B cell (primary cell): ENCODE results near the gene SUCLG2. TPM values are rescaled to one million over a fixed set of nuclear protein-coding genes. Genes with fewer than 3 reads are reported as not detected.

ENCODE experiments used
- ATAC-seq: fragments of 200-7000 bp; cut with Tn5 transposase; one replicate; pipeline ENCODE4 v1.10.0; 2021; ENCODE audit warnings: low read depth, mild to moderate bottlenecking, moderate number of reproducible peaks, moderate library complexity
- CTCF ChIA-PET: fragments of 350-600 bp; sonication (Branson Sonifier 250); formaldehyde crosslinking; loops from one replicate; lab custom pipeline; 2021; ENCODE audit warnings: antibody characterized with exemption, inconsistent platforms; lab: Charles Lee
- POLR2A ChIA-PET: fragments of 350-600 bp; sonication (Branson Sonifier 250); formaldehyde crosslinking; loops from one replicate; lab custom pipeline; 2021; ENCODE audit warnings: antibody characterized with exemption; lab: Charles Lee
- DNase-seq: peaks from one replicate; pipeline ENCODE4 v3.0.0; 2013
- H2AFZ ChIP-seq: 2 replicates; pipeline ENCODE4 v1.6.1; 2012; ENCODE audit warnings: mild to moderate bottlenecking, low read depth, low read length; ENCODE audit not compliant: insufficient read depth, poor library complexity, severe bottlenecking
- H3K27ac ChIP-seq, 2 donors: 1 replicate in 1 of 2; 2 replicates in 1 of 2; pipeline ENCODE4 v1.5.1; 2012 to 2013; ENCODE audit warnings: low read length in 2 of 2, mild to moderate bottlenecking in 2 of 2, moderate library complexity in 1 of 2
- H3K27me3 ChIP-seq, 4 experiments: fragments of 200-600 bp in 1 of 4; sonication (generic) in 1 of 4; replicated peaks in 1 of 4; 1 replicate in 2 of 4; 2 replicates in 2 of 4; pipeline versions ENCODE4 v1.6.1 to v1.7.0; 2013 to 2016; ENCODE audit warnings: low read length in 3 of 4, mild to moderate bottlenecking in 2 of 4, mixed read lengths in 1 of 4, moderate library complexity in 1 of 4; ENCODE audit not compliant: insufficient read depth in 4 of 4, control insufficient read depth in 3 of 4; ENCODE audit errors: control extremely low read depth in 1 of 4
- H3K36me3 ChIP-seq, 2 experiments: replicated peaks in 1 of 2; 1 replicate in 1 of 2; 2 replicates in 1 of 2; pipeline versions ENCODE4 v1.6.1 to v1.7.1; 2013; ENCODE audit warnings: low read length in 1 of 2; ENCODE audit not compliant: insufficient read depth in 2 of 2, control insufficient read depth in 1 of 2; ENCODE audit errors: control extremely low read depth in 1 of 2, extremely low read depth in 1 of 2
- H3K4me1 ChIP-seq, 2 donors: fragments of 200-600 bp in 1 of 2; sonication (generic) in 1 of 2; 1 replicate in 1 of 2; 2 replicates in 1 of 2; pipeline versions ENCODE4 v1.5.1 to v1.6.1; 2013 to 2017; ENCODE audit warnings: low read length in 2 of 2; ENCODE audit not compliant: control insufficient read depth in 2 of 2, insufficient read depth in 2 of 2
- H3K4me2 ChIP-seq: replicated peaks from 2 replicates; pipeline ENCODE3; 2012; ENCODE audit warnings: mild to moderate bottlenecking, low read depth, low read length; ENCODE audit not compliant: poor library complexity, severe bottlenecking
- H3K4me3 ChIP-seq, 5 experiments: fragments of 200-600 bp in 1 of 5; sonication (generic) in 1 of 5; 1 replicate in 3 of 5; 2 replicates in 2 of 5; pipeline versions ENCODE4 v1.5.1 to v1.7.0; 2011 to 2016; ENCODE audit warnings: low read length in 4 of 5, mild to moderate bottlenecking in 4 of 5, low read depth in 2 of 5, control low read depth in 1 of 5, moderate library complexity in 1 of 5; ENCODE audit not compliant: insufficient read depth in 1 of 5; ENCODE audit errors: control extremely low read depth in 1 of 5, extremely low read depth in 1 of 5
- H3K79me2 ChIP-seq: fragments of 200-600 bp; sonication (generic); one replicate; pipeline ENCODE4 v1.6.0; 2016; ENCODE audit warnings: low read length; ENCODE audit not compliant: control insufficient read depth, insufficient read depth
- H3K9ac ChIP-seq: fragments of 200-600 bp; sonication (generic); 2 replicates; pipeline ENCODE4 v1.6.1; 2017; ENCODE audit warnings: mild to moderate bottlenecking, low read length, moderate library complexity
- H3K9me3 ChIP-seq, 3 donors: one replicate each; pipeline versions ENCODE4 v1.6.1 to v1.7.1; 2013; ENCODE audit warnings: low read length in 2 of 3; ENCODE audit not compliant: control insufficient read depth in 2 of 3, insufficient read depth in 1 of 3; ENCODE audit errors: control extremely low read depth in 1 of 3
- H4K20me1 ChIP-seq: 2 replicates; pipeline ENCODE4 v1.6.0; 2012; ENCODE audit warnings: mild to moderate bottlenecking, low read length; ENCODE audit not compliant: insufficient read depth, control insufficient read depth, poor library complexity, severe bottlenecking
- H3K27ac Mint-ChIP-seq: one replicate; pipeline ENCODE4 v1.8.0; 2021; ENCODE audit warnings: mixed read lengths
- H3K27me3 Mint-ChIP-seq: one replicate; pipeline ENCODE4 v1.8.0; 2021; ENCODE audit warnings: mixed read lengths
- H3K4me1 Mint-ChIP-seq: one replicate; pipeline ENCODE4 v1.8.0; 2021; ENCODE audit warnings: mixed read lengths
- H3K4me3 Mint-ChIP-seq: one replicate; pipeline ENCODE4 v1.8.0; 2021; ENCODE audit warnings: mixed read lengths
- H3K9me3 Mint-ChIP-seq: one replicate; pipeline ENCODE4 v1.8.0; 2022; ENCODE audit warnings: mixed read lengths; ENCODE audit not compliant: insufficient read depth
- CTCF ChIP-seq: fragments of 200-600 bp; IDR thresholded peaks from one replicate; pipeline ENCODE4 v1.8.0; 2022; ENCODE audit warnings: antibody characterized with exemption, mild to moderate bottlenecking
- EZH2 ChIP-seq: IDR thresholded peaks from 2 replicates; pipeline ENCODE4 v1.6.1; 2012; ENCODE audit warnings: borderline replicate concordance, low read depth, mild to moderate bottlenecking, moderate library complexity, low read length; ENCODE audit not compliant: insufficient read depth, poor library complexity, severe bottlenecking
- WGBS: methylation state at CpG from one replicate; pipeline ENCODE4 v1.1.5; 2013; ENCODE audit warnings: missing lambda C conversion rate; ENCODE audit not compliant: insufficient coverage; 5-methylcytosine and 5-hydroxymethylcytosine counted together
- intact Hi-C: fragments of 100-400 bp; cut with micrococcal nuclease; formaldehyde crosslinking; loops from one replicate; pipeline ENCODE4 v1.10.0; 2022
- polyA plus RNA-seq: library from polyadenylated mRNA; depleted of rRNA; stranded (reverse); fragments of >200 nt; gene quantifications from 2 replicates; pipeline ENCODE4 v1.2.3, GENCODE V29; 2012
- total RNA-seq, 2 donors: library from RNA; stranded (reverse); fragments of 120-200 nt in 1 of 2; gene quantifications; 1 replicate in 1 of 2; 2 replicates in 1 of 2; pipeline versions ENCODE4 v1.2.3 to v1.2.4, GENCODE V29; 2013 to 2022

SUCLG2 gene
- total and polyA plus RNA-seq, 2 donors (not counting 1 experiment from before 2014, with no cell fraction given) = 9.1 to 35.8 TPM

- CTCF ChIA-PET = interaction anchor here (1.3 to 8.1 kb wide), 7 partner anchors 333 to 1511 kb away, joined by 4 to 92 read pairs (median 5); no protein-coding TSS in a partner anchor
- Mint-ChIP-seq H3K27ac (no peak overlapping the region), H3K4me1 (no peaks in the 10 kb centered on the region), H3K27me3 (no peaks in the 10 kb centered on the region), H3K9me3 (no peaks in the 10 kb centered on the region), H3K4me3 (no peak overlapping the region)
- TF ChIP-seq EZH2 (no peak), CTCF (no peak)
- Histone ChIP-seq H3K79me2 (no peaks in the 10 kb centered on the region), H3K27me3 (no peaks in the 10 kb centered on the region), H3K36me3 (peaks cover 0 to 9% of the 10 kb centered on the region in 2 experiments), H3K9me3 (no peaks in the 10 kb centered on the region), H3K9ac (no peak overlapping the region), H3K4me1 (no peaks in the 10 kb centered on the region), H3K4me2 (no peak overlapping the region), H2AFZ (no peak overlapping the region), H3K4me3 (no peak overlapping the region), H4K20me1 (no peaks in the 10 kb centered on the region), H3K27ac (no peak overlapping the region)
- WGBS = no CpG with 5 or more reads among the region's 4 CpGs
- POLR2A ChIA-PET = no interaction called here
- no peak for DNase-seq
- no peak for ATAC-seq
- intact Hi-C loops = loop anchor here (1.0 to 10.0 kb wide), 3 partner anchors 320 to 1494 kb away; no protein-coding TSS in a partner anchor
These were observed 271.9 kb downstream of the SUCLG2 start for GRCh38 chr3:67382536-67382935.

GRCh38 chr3:67381667-67382272 lies 272.6 kb downstream of the SUCLG2 start:
- Histone ChIP-seq H3K79me2 (no peaks in the 10 kb centered on the region), H2AFZ (no peak overlapping the region), H4K20me1 (no peaks in the 10 kb centered on the region), H3K4me1 (no peaks in the 10 kb centered on the region), H3K4me3 (no peak overlapping the region), H3K4me2 (no peak overlapping the region), H3K36me3 (peaks cover 0 to 6% of the 10 kb centered on the region in 2 experiments), H3K27me3 (no peaks in the 10 kb centered on the region), H3K9ac (no peak overlapping the region), H3K9me3 (no peaks in the 10 kb centered on the region), H3K27ac (no peak overlapping the region)
- Mint-ChIP-seq H3K27ac (no peak overlapping the region), H3K9me3 (no peaks in the 10 kb centered on the region), H3K4me3 (no peak overlapping the region), H3K4me1 (no peaks in the 10 kb centered on the region), H3K27me3 (no peaks in the 10 kb centered on the region)
- no peak for ATAC-seq
- WGBS = no CpG with 5 or more reads among the region's 4 CpGs
- ChIA-PET CTCF (interaction anchor here (0.6 to 8.1 kb wide), 13 partner anchors 15 to 1512 kb away, joined by 3 to 92 read pairs (median 4); no protein-coding TSS in a partner anchor), POLR2A (no interaction called here)
- intact Hi-C loops = loop anchor here (1.0 to 10.0 kb wide), 4 partner anchors 321 to 1495 kb away; no protein-coding TSS in a partner anchor
- TF ChIP-seq CTCF = peak; percentile 81
- TF ChIP-seq EZH2 = no peak
- DNase-seq = peak; percentile 28
